Endodermal cell (in vitro differentiated cells): Measurements from ENCODE around the gene TM4SF5. TPM values are rescaled to one million over a fixed set of nuclear protein-coding genes. Genes with fewer than 3 reads are reported as not detected.
A peak's percentile ranks its signal among the peaks of the same experiment; 100 is the strongest.

Experiments used
- DNase-seq: peaks from one replicate; pipeline ENCODE4 v3.0.0-alpha.2; 2017
- H3K27ac ChIP-seq: 2 replicates; pipeline ENCODE4 v1.5.1; 2013; ENCODE audit warnings: mild to moderate bottlenecking, low read depth, low read length, moderate library complexity
- H3K27me3 ChIP-seq: 2 replicates; pipeline ENCODE4 v1.6.1; 2013; ENCODE audit warnings: mild to moderate bottlenecking, low read length, moderate library complexity; ENCODE audit not compliant: insufficient read depth, control insufficient read depth, poor library complexity, severe bottlenecking
- H3K36me3 ChIP-seq: 2 replicates; pipeline ENCODE4 v1.7.0; 2013; ENCODE audit warnings: mild to moderate bottlenecking, low read length, moderate library complexity; ENCODE audit not compliant: control insufficient read depth, insufficient read depth
- H3K4me1 ChIP-seq: one replicate; pipeline ENCODE4 v1.7.0; 2013; ENCODE audit warnings: low read length; ENCODE audit not compliant: control insufficient read depth, insufficient read depth
- H3K4me3 ChIP-seq: 2 replicates; pipeline ENCODE4 v1.5.1; 2013; ENCODE audit warnings: mild to moderate bottlenecking, low read length, moderate library complexity
- H3K9ac ChIP-seq: 2 replicates; pipeline ENCODE4 v1.6.1; 2013; ENCODE audit warnings: mild to moderate bottlenecking, low read length, moderate library complexity; ENCODE audit not compliant: poor library complexity, severe bottlenecking; ENCODE audit errors: extremely low read depth
- H3K9me3 ChIP-seq: 2 replicates; pipeline ENCODE4 v1.6.1; 2013; ENCODE audit warnings: mild to moderate bottlenecking, low read length, moderate library complexity; ENCODE audit not compliant: control insufficient read depth
- H3K27ac Mint-ChIP-seq: 2 replicates; pipeline ENCODE4 v1.8.0; 2020; ENCODE audit warnings: mixed read lengths
- H3K27me3 Mint-ChIP-seq: 2 replicates; pipeline ENCODE4 v1.8.0; 2021; ENCODE audit warnings: mild to moderate bottlenecking, mixed read lengths; ENCODE audit not compliant: insufficient read depth
- H3K36me3 Mint-ChIP-seq: 2 replicates; pipeline ENCODE4 v1.8.0; 2020; ENCODE audit warnings: low read depth, mixed read lengths
- H3K4me1 Mint-ChIP-seq: 2 replicates; pipeline ENCODE4 v1.8.0; 2020; ENCODE audit warnings: mixed read lengths
- H3K4me3 Mint-ChIP-seq: 2 replicates; pipeline ENCODE4 v1.8.0; 2020; ENCODE audit warnings: mild to moderate bottlenecking, moderate library complexity, mixed read lengths
- H3K9me3 Mint-ChIP-seq: 2 replicates; pipeline ENCODE4 v1.8.0; 2020; ENCODE audit warnings: mild to moderate bottlenecking, mixed read lengths
- CTCF ChIP-seq: fragments of 200-600 bp; sonication (generic); conservative IDR thresholded peaks from 2 replicates; pipeline ENCODE4 v1.5.0; 2021; ENCODE audit warnings: antibody characterized with exemption, mild to moderate bottlenecking
- WGBS, 2 experiments: methylation state at CpG; one replicate each; pipeline versions ENCODE4 v1.1.5 to v1.1.7; 2013; ENCODE audit warnings: missing lambda C conversion rate in 2 of 2, mixed read lengths in 1 of 2; ENCODE audit not compliant: insufficient coverage in 1 of 2, insufficient read length in 1 of 2; 5-methylcytosine and 5-hydroxymethylcytosine counted together
- total RNA-seq, 2 donors: library from RNA; stranded (reverse); fragmentation: NEBNext Ultra II Directional in 1 of 2; extraction: Animal tissue kit (Norgen Biotek cat#: 25700) in 1 of 2; gene quantifications; 2 replicates in 1 of 2; 3 replicates in 1 of 2; pipeline ENCODE4 v1.2.1, GENCODE V29; 2021

TM4SF5 gene
- total RNA-seq, 2 donors from 2014 or later, result not detected

- no peaks in the 10 kb centered on the region for H3K9me3 ChIP-seq
- Mint-ChIP-seq H3K27ac (no peak overlapping the region), H3K4me1 (no peaks in the 10 kb centered on the region), H3K36me3 (no peaks in the 10 kb centered on the region), H3K4me3 (no peak overlapping the region), H3K9me3 (no peaks in the 10 kb centered on the region), H3K27me3 (peaks cover 76% of the 10 kb centered on the region)
- no peak overlapping the region for H3K27ac ChIP-seq
- peak; percentile 63 for DNase-seq
- TF ChIP-seq CTCF, result no peak
- H3K4me3 ChIP-seq, result no peak overlapping the region
- peaks cover 68% of the 10 kb centered on the region for H3K27me3 ChIP-seq
- no peak overlapping the region for H3K9ac ChIP-seq
- H3K4me1 ChIP-seq, result no peaks in the 10 kb centered on the region
- WGBS, 2 experiments, result 75 to 88% methylated on average over 12 to 28 of the region's 28 CpGs
- H3K36me3 ChIP-seq, result no peaks in the 10 kb centered on the region
Observed at GRCh38 chr17:4782652-4783051, 11.0 kb downstream of the TM4SF5 start.

- H3K4me3 Mint-ChIP-seq, result no peak overlapping the region
- DNase-seq, result peak; percentile 51
Observed at GRCh38 chr17:4785311-4786105, 13.8 kb downstream of the TM4SF5 start.

GRCh38 chr17:4786106-4786511, 14.4 kb downstream of the TM4SF5 start, which contains the start of gene VMO1:
Gene VMO1, minus strand, starts transcription at chr17:4786364. Its CDS starts 12 bp downstream, at chr17:4786352.
- Histone ChIP-seq H3K27me3 (peaks cover 78% of the 10 kb centered on the region), H3K4me1 (no peaks in the 10 kb centered on the region), H3K9ac (no peak within 1 kb of the TSS), H3K27ac (no peak within 1 kb of the TSS), H3K9me3 (no peaks in the 10 kb centered on the region), H3K4me3 (no peak within 1 kb of the TSS), H3K36me3 (no peaks in the 10 kb centered on the region)
- Mint-ChIP-seq H3K4me3 (peak within 1 kb of the TSS; percentile 18), H3K27me3 (peaks cover 76% of the 10 kb centered on the region), H3K4me1 (peaks cover 6% of the 10 kb centered on the region), H3K36me3 (no peaks in the 10 kb centered on the region), H3K9me3 (no peaks in the 10 kb centered on the region), H3K27ac (no peak within 1 kb of the TSS)
- 63 to 94% methylated on average over 20 to 24 of the region's 24 CpGs for WGBS, 2 experiments
- TF ChIP-seq CTCF, result no peak
- peak; percentile 77 for DNase-seq

More at GRCh38 chr17:4785311-4786105, 13.8 kb downstream of the TM4SF5 start:
- Mint-ChIP-seq H3K27ac (no peak overlapping the region), H3K4me1 (peaks cover 6% of the 10 kb centered on the region), H3K36me3 (no peaks in the 10 kb centered on the region), H3K27me3 (peaks cover 73% of the 10 kb centered on the region), H3K9me3 (no peaks in the 10 kb centered on the region)
- H3K27me3 ChIP-seq, result peaks cover 72% of the 10 kb centered on the region
- H3K27ac ChIP-seq, result no peak overlapping the region
- TF ChIP-seq CTCF, result no peak
- H3K4me1 ChIP-seq, result no peaks in the 10 kb centered on the region
- no peaks in the 10 kb centered on the region for H3K9me3 ChIP-seq
- H3K4me3 ChIP-seq, result no peak overlapping the region
- 74 to 83% methylated on average over 45 to 61 of the region's 61 CpGs for WGBS, 2 experiments
- no peaks in the 10 kb centered on the region for H3K36me3 ChIP-seq
- no peak overlapping the region for H3K9ac ChIP-seq
